WTC11 (cell line): ENCODE data around the gene RCAN1. TPM values are rescaled to one million over a fixed set of nuclear protein-coding genes. Genes with fewer than 3 reads are reported as not detected.

Source experiments
- ATAC-seq: fragments of 200-7000 bp; cut with Tn5 transposase; 2 replicates; pipeline ENCODE4 v1.10.0; 2021; ENCODE audit warnings: mild to moderate bottlenecking, moderate library complexity
- CTCF ChIA-PET: fragments of 300-600 bp; sonication (Branson Sonifier 250); formaldehyde crosslinking; loops from one replicate; lab custom pipeline; 2021; ENCODE audit warnings: antibody characterized with exemption; lab: Charles Lee
- POLR2A ChIA-PET: fragments of 350-600 bp; sonication (Branson Sonifier 250); formaldehyde crosslinking; loops from one replicate; lab custom pipeline; 2021; ENCODE audit warnings: antibody characterized with exemption; lab: Charles Lee
- DNase-seq: peaks from one replicate; pipeline ENCODE4 v3.0.0; 2021; ENCODE audit warnings: low spot score
- H3K27ac Mint-ChIP-seq: 2 replicates; pipeline ENCODE4 v1.8.0; 2021; ENCODE audit warnings: mixed read lengths
- H3K27me3 Mint-ChIP-seq: 2 replicates; pipeline ENCODE4 v1.8.0; 2021; ENCODE audit warnings: low read depth, mild to moderate bottlenecking, moderate library complexity, mixed read lengths
- H3K36me3 Mint-ChIP-seq: 2 replicates; pipeline ENCODE4 v1.8.0; 2021; ENCODE audit warnings: mixed read lengths
- H3K4me1 Mint-ChIP-seq: 2 replicates; pipeline ENCODE4 v1.8.0; 2022; ENCODE audit warnings: mixed read lengths
- H3K4me3 Mint-ChIP-seq: 2 replicates; pipeline ENCODE4 v1.8.0; 2021; ENCODE audit warnings: mild to moderate bottlenecking, moderate library complexity, mixed read lengths
- H3K9me3 Mint-ChIP-seq: 2 replicates; pipeline ENCODE4 v1.8.0; 2021; ENCODE audit warnings: mixed read lengths
- CREB1 ChIP-seq: sonication (generic); formaldehyde crosslinking; IDR thresholded peaks from 2 replicates; pipeline ENCODE4 v1.8.0; 2023; ENCODE audit warnings: mild to moderate bottlenecking, missing genetic modification reagents
- ELF4 ChIP-seq: sonication (generic); formaldehyde crosslinking; IDR thresholded peaks from 2 replicates; pipeline ENCODE4 v1.8.1; 2022; ENCODE audit warnings: low read depth, mild to moderate bottlenecking, moderate library complexity, missing genetic modification reagents
- EMX1 ChIP-seq: fragments of 250-450 bp; sonication (Bioruptor Pico); IDR thresholded peaks from 2 replicates; pipeline ENCODE4 v1.8.0; 2021; ENCODE audit warnings: mild to moderate bottlenecking
- ESRRA ChIP-seq: sonication (generic); formaldehyde crosslinking; IDR thresholded peaks from 2 replicates; pipeline ENCODE4 v1.8.1; 2022; ENCODE audit warnings: mild to moderate bottlenecking, missing genetic modification reagents, borderline replicate concordance
- ETV6 ChIP-seq: sonication (generic); formaldehyde crosslinking; IDR thresholded peaks from 2 replicates; pipeline ENCODE4 v1.8.1; 2022; ENCODE audit warnings: mild to moderate bottlenecking, missing genetic modification reagents
- FOXJ3 ChIP-seq: sonication (generic); formaldehyde crosslinking; IDR thresholded peaks from 2 replicates; pipeline ENCODE4 v1.9.0; 2021; ENCODE audit warnings: missing genetic modification reagents, mild to moderate bottlenecking, borderline replicate concordance
- FOXP1 ChIP-seq: sonication (generic); formaldehyde crosslinking; IDR thresholded peaks from 2 replicates; pipeline ENCODE4 v1.8.0; 2022; ENCODE audit warnings: missing genetic modification reagents, mild to moderate bottlenecking, moderate library complexity, borderline replicate concordance
- GABPB1 ChIP-seq: sonication (generic); formaldehyde crosslinking; IDR thresholded peaks from 2 replicates; pipeline ENCODE4 v1.8.1; 2023; ENCODE audit warnings: mild to moderate bottlenecking, missing genetic modification reagents
- JUN ChIP-seq: sonication (generic); formaldehyde crosslinking; IDR thresholded peaks from 2 replicates; pipeline ENCODE4 v1.8.0; 2023; ENCODE audit warnings: mild to moderate bottlenecking, missing genetic modification reagents
- OVOL2 ChIP-seq: fragments of 250-450 bp; sonication (Bioruptor Pico); IDR thresholded peaks from 2 replicates; pipeline ENCODE4 v1.9.0; 2021; ENCODE audit warnings: mild to moderate bottlenecking, borderline replicate concordance
- TCF7 ChIP-seq: sonication (generic); formaldehyde crosslinking; IDR thresholded peaks from 2 replicates; pipeline ENCODE4 v1.8.0; 2022; ENCODE audit warnings: mild to moderate bottlenecking, low read depth, missing genetic modification reagents, moderate library complexity
- TEAD4 ChIP-seq: sonication (generic); formaldehyde crosslinking; IDR thresholded peaks from 2 replicates; pipeline ENCODE4 v1.8.0; 2022; ENCODE audit warnings: mild to moderate bottlenecking, missing genetic modification reagents
- TP53 ChIP-seq: sonication (generic); formaldehyde crosslinking; IDR thresholded peaks from 2 replicates; pipeline ENCODE4 v1.8.1; 2023; ENCODE audit warnings: mild to moderate bottlenecking, missing genetic modification reagents
- ZNF138 ChIP-seq: sonication (generic); formaldehyde crosslinking; conservative IDR thresholded peaks from 2 replicates; pipeline ENCODE4 v1.8.1; 2022; ENCODE audit warnings: mild to moderate bottlenecking, moderate library complexity, missing genetic modification reagents
- ZNF219 ChIP-seq: sonication (generic); formaldehyde crosslinking; IDR thresholded peaks from 2 replicates; pipeline ENCODE4 v1.8.0; 2023; ENCODE audit warnings: missing genetic modification reagents, mild to moderate bottlenecking, borderline replicate concordance
- ZNF396 ChIP-seq: fragments of 250-450 bp; sonication (Bioruptor Pico); IDR thresholded peaks from 2 replicates; pipeline ENCODE4 v1.8.0; 2021; ENCODE audit warnings: mild to moderate bottlenecking, moderate library complexity, borderline replicate concordance
- total RNA-seq: library from RNA; stranded (reverse); gene quantifications from 3 replicates; pipeline ENCODE4 v1.2.3, GENCODE V29; 2021
- TF ChIP-seq, protein P1 (sequence below): sonication (generic); formaldehyde crosslinking; IDR thresholded peaks from 2 replicates; pipeline ENCODE4 v1.8.0; 2022; ENCODE audit warnings: mild to moderate bottlenecking, missing genetic modification reagents
- TF ChIP-seq, protein P2 (sequence below): sonication (generic); formaldehyde crosslinking; IDR thresholded peaks from 2 replicates; pipeline ENCODE4 v1.8.1; 2023; ENCODE audit warnings: mild to moderate bottlenecking, missing genetic modification reagents, moderate library complexity
- TF ChIP-seq, protein P3 (sequence below): sonication (generic); formaldehyde crosslinking; IDR thresholded peaks from 2 replicates; pipeline ENCODE4 v1.8.0; 2023; ENCODE audit warnings: mild to moderate bottlenecking, missing genetic modification reagents

The RCAN1 gene
- total RNA-seq, 1 experiment from 2014 or later: 5.9 TPM

DNA sequence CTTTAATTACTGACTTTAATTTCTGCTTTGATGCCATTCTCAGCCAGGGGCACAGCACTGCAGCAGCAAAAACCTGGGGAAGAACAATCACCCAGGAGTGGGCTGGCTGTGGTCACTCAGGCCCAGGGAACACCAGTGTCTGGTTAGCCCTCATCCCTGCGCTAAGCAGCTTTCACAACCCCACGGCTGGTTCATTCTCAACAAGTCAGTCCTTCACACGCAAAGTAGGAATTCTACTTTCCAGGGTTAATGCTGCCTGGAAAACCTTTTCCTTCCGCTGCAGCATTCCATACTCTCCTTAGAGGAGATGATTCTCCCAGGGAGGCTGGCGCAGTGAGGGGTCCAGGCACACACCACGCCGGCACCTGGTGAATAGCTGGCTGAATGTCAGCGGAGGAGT is 78.6 kb downstream of the RCAN1 start:
- Mint-ChIP-seq H3K4me3 (no peak overlapping the region), H3K36me3 (no peaks in the 10 kb centered on the region), H3K27me3 (no peaks in the 10 kb centered on the region), H3K4me1 (peaks cover 4% of the 10 kb centered on the region), H3K9me3 (peaks cover 9% of the 10 kb centered on the region), H3K27ac (0 out of 2 replicates have a peak overlapping the region, but pooled peaks have one; percentile 49)
- ChIA-PET POLR2A (no interaction called here), CTCF (no interaction called here)
- ATAC-seq (peak; percentile 22), DNase-seq (no peak)
- no peak for TF ChIP-seq CREB1 (CRISPR knock-in tag)
- TF ChIP-seq JUN: no peak
- no peak for TF ChIP-seq EMX1 (CRISPR knock-in tag)
- no peak for TF ChIP-seq OVOL2
- no peak for TF ChIP-seq TCF7 (CRISPR knock-in tag)
- TF ChIP-seq ZNF138 (CRISPR knock-in tag): no peak
- TF ChIP-seq, protein P1, sequence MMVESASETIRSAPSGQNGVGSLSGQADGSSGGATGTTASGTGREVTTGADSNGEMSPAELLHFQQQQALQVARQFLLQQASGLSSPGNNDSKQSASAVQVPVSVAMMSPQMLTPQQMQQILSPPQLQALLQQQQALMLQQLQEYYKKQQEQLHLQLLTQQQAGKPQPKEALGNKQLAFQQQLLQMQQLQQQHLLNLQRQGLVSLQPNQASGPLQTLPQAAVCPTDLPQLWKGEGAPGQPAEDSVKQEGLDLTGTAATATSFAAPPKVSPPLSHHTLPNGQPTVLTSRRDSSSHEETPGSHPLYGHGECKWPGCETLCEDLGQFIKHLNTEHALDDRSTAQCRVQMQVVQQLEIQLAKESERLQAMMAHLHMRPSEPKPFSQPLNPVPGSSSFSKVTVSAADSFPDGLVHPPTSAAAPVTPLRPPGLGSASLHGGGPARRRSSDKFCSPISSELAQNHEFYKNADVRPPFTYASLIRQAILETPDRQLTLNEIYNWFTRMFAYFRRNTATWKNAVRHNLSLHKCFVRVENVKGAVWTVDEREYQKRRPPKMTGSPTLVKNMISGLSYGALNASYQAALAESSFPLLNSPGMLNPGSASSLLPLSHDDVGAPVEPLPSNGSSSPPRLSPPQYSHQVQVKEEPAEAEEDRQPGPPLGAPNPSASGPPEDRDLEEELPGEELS (CRISPR knock-in tag): no peak
- TF ChIP-seq, protein P2, sequence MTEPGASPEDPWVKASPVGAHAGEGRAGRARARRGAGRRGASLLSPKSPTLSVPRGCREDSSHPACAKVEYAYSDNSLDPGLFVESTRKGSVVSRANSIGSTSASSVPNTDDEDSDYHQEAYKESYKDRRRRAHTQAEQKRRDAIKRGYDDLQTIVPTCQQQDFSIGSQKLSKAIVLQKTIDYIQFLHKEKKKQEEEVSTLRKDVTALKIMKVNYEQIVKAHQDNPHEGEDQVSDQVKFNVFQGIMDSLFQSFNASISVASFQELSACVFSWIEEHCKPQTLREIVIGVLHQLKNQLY: no peak
- TF ChIP-seq FOXJ3 (CRISPR knock-in tag): no peak
- TF ChIP-seq TEAD4: no peak
- no peak for TF ChIP-seq ETV6 (CRISPR knock-in tag)
- TF ChIP-seq ZNF396 (CRISPR knock-in tag): no peak
- no peak for TF ChIP-seq ZNF219 (CRISPR knock-in tag)
- TF ChIP-seq ELF4 (CRISPR knock-in tag): no peak
- no peak for TF ChIP-seq TP53 (CRISPR knock-in tag)

DNA sequence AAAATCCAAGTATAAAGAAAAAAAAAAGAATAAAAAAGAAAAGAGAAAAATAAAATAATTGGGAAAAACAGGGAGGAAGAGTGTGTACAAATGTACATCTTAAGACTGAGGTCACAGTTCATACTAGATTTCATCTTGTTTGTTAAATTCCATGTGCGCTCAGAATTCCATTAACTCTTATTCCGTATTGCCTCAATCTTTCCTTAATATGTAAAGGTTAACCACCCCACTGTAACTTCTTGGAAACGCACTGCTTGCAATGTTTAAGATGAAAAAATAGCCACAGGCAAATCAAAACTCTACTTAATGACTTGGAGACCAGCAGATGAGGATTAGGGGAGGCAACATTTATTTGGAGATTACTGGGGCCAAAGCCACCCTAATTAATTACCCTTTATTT is 79.0 kb downstream of the RCAN1 start:
- no peaks in the 10 kb centered on the region for H3K36me3 Mint-ChIP-seq
- no peak overlapping the region for H3K4me3 Mint-ChIP-seq
- POLR2A ChIA-PET: no interaction called here
- H3K9me3 Mint-ChIP-seq: peaks cover 9% of the 10 kb centered on the region
- peaks cover 4% of the 10 kb centered on the region for H3K4me1 Mint-ChIP-seq
- ATAC-seq: no peak
- no peak for DNase-seq
- H3K27ac Mint-ChIP-seq: no peak overlapping the region
- no peak for TF ChIP-seq TCF7 (CRISPR knock-in tag)
- no peak for TF ChIP-seq ZNF219 (CRISPR knock-in tag)
- TF ChIP-seq, all 79 proteins: peak for 0
- no peaks in the 10 kb centered on the region for H3K27me3 Mint-ChIP-seq
- CTCF ChIA-PET: no interaction called here

DNA sequence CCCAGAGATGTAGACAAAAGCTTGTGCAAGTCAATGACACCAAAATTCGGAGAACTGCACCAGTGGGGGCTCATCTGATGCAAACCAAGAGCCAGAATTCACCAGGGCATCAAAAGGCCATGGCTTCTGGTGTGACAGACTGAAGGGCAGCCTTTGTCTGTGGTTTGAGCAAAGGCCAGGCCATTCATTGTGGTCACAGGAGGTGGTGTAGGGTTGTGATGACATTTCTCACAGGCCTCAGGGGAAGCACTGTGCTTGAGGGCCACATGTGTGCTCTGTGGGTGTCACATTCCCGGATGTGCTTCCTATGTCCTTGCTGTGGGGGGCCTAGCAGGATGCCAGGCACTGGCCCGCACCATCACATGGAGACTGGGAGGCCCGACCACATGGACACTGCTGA is 80.4 kb downstream of the RCAN1 start:
- no peak overlapping the region for H3K4me3 Mint-ChIP-seq
- ChIA-PET POLR2A (no interaction called here), CTCF (no interaction called here)
- no peaks in the 10 kb centered on the region for H3K36me3 Mint-ChIP-seq
- H3K9me3 Mint-ChIP-seq: peaks cover 9% of the 10 kb centered on the region
- DNase-seq (no peak), ATAC-seq (no peak)
- no peaks in the 10 kb centered on the region for H3K27me3 Mint-ChIP-seq
- peaks cover 4% of the 10 kb centered on the region for H3K4me1 Mint-ChIP-seq
- H3K27ac Mint-ChIP-seq: no peak overlapping the region
- no peak for TF ChIP-seq FOXP1 (CRISPR knock-in tag)
- no peak for TF ChIP-seq GABPB1 (CRISPR knock-in tag)
- no peak for TF ChIP-seq ESRRA (CRISPR knock-in tag)
- TF ChIP-seq, protein P3, sequence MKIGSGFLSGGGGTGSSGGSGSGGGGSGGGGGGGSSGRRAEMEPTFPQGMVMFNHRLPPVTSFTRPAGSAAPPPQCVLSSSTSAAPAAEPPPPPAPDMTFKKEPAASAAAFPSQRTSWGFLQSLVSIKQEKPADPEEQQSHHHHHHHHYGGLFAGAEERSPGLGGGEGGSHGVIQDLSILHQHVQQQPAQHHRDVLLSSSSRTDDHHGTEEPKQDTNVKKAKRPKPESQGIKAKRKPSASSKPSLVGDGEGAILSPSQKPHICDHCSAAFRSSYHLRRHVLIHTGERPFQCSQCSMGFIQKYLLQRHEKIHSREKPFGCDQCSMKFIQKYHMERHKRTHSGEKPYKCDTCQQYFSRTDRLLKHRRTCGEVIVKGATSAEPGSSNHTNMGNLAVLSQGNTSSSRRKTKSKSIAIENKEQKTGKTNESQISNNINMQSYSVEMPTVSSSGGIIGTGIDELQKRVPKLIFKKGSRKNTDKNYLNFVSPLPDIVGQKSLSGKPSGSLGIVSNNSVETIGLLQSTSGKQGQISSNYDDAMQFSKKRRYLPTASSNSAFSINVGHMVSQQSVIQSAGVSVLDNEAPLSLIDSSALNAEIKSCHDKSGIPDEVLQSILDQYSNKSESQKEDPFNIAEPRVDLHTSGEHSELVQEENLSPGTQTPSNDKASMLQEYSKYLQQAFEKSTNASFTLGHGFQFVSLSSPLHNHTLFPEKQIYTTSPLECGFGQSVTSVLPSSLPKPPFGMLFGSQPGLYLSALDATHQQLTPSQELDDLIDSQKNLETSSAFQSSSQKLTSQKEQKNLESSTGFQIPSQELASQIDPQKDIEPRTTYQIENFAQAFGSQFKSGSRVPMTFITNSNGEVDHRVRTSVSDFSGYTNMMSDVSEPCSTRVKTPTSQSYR: no peak
- TF ChIP-seq FOXJ3 (CRISPR knock-in tag): no peak
